Measurements from ENCODE around the gene PRAMEF33. TPM values are rescaled to one million over a fixed set of nuclear protein-coding genes. Genes with fewer than 3 reads are reported as not detected.
A peak's percentile ranks its signal among the peaks of the same experiment; 100 is the strongest.
"Not testable (repeated sequence)": the region's sequence is repeated elsewhere in the genome, so short reads cannot be mapped to it uniquely, and the experiment has no call there.

The PRAMEF33 gene
- total RNA-seq, 2 experiments from 2014 or later, result not detected

- H3K27me3 Mint-ChIP-seq; intact Hi-C loops (cut with DNase I, micrococcal nuclease); H3K36me3 Mint-ChIP-seq (ENCODE audit: low read depth); H3K36me3 ChIP-seq (ENCODE audit: insufficient read depth, low read length); H3K9me3 ChIP-seq (ENCODE audit: control insufficient read depth in 1 of 2, insufficient read depth in 1 of 2, low read length in 2 of 2); H3K4me1 ChIP-seq (ENCODE audit: insufficient read depth, low read length); H3K9me3 Mint-ChIP-seq; H3K4me1 Mint-ChIP-seq (ENCODE audit: low read depth); H3K27me3 ChIP-seq (ENCODE audit: control insufficient read depth in 1 of 2, insufficient read depth in 2 of 2, low read length in 2 of 2); H3K4me3 Mint-ChIP-seq; H3K4me3 ChIP-seq (ENCODE audit: low read length); H3K27ac ChIP-seq (ENCODE audit: low read depth in 1 of 2, low read length in 2 of 2); CTCF ChIA-PET; DNase-seq; ATAC-seq (ENCODE audit: poor library complexity); POLR2A ChIA-PET; H3K27ac Mint-ChIP-seq: not testable (repeated sequence)
Observed at GRCh38 chr1:13354475-13354874, 51.1 kb downstream of the PRAMEF33 start.

DNA sequence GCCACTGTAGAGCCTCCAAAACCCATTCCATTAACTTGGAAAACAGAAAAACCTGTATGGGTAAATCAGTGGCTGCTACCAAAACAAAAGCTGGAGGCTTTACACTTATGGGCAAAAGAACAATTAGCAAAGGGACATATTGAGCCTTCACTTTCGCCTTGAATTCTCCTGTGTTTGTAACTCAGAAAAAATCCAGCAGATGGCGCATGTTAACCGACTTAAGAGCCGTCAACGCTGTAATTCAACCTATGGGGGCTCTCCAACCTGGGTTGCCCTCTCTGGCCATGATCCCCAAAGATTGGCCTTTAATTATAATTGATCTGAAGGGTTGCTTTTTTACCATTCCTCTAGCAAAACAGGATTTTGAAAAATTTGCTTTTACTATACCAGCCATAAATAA is 53.4 kb downstream of the PRAMEF33 start:
- H3K27ac Mint-ChIP-seq; H3K27me3 Mint-ChIP-seq; H3K36me3 ChIP-seq (ENCODE audit: insufficient read depth, low read length); H3K4me3 Mint-ChIP-seq; POLR2A ChIA-PET; H3K27ac ChIP-seq (ENCODE audit: low read depth in 1 of 2, low read length in 2 of 2); H3K9me3 ChIP-seq (ENCODE audit: control insufficient read depth in 1 of 2, insufficient read depth in 1 of 2, low read length in 2 of 2); H3K4me1 Mint-ChIP-seq (ENCODE audit: low read depth); H3K27me3 ChIP-seq (ENCODE audit: control insufficient read depth in 1 of 2, insufficient read depth in 2 of 2, low read length in 2 of 2); CTCF ChIA-PET; ATAC-seq (ENCODE audit: poor library complexity); H3K4me3 ChIP-seq (ENCODE audit: low read length); H3K9me3 Mint-ChIP-seq; H3K4me1 ChIP-seq (ENCODE audit: insufficient read depth, low read length); H3K36me3 Mint-ChIP-seq (ENCODE audit: low read depth): not testable (repeated sequence)
- TF ChIP-seq, protein P1, sequence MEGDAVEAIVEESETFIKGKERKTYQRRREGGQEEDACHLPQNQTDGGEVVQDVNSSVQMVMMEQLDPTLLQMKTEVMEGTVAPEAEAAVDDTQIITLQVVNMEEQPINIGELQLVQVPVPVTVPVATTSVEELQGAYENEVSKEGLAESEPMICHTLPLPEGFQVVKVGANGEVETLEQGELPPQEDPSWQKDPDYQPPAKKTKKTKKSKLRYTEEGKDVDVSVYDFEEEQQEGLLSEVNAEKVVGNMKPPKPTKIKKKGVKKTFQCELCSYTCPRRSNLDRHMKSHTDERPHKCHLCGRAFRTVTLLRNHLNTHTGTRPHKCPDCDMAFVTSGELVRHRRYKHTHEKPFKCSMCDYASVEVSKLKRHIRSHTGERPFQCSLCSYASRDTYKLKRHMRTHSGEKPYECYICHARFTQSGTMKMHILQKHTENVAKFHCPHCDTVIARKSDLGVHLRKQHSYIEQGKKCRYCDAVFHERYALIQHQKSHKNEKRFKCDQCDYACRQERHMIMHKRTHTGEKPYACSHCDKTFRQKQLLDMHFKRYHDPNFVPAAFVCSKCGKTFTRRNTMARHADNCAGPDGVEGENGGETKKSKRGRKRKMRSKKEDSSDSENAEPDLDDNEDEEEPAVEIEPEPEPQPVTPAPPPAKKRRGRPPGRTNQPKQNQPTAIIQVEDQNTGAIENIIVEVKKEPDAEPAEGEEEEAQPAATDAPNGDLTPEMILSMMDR (IDR thresholded peaks at IDR 0.05), result peak; percentile 41
- intact Hi-C loops (cut with DNase I, micrococcal nuclease), result loop anchor here in 1 of 2 experiments (5.0 kb wide), 1 partner anchor 606 kb away; no protein-coding TSS in a partner anchor
- DNase-seq, result peak in 4 of 14 experiments; percentile 25 to 56 (median 44)

Other genes with a start within 250 kb of the PRAMEF33 start
- gene PRAMEF27, start 247.0 kb upstream of the PRAMEF33 start, total RNA-seq, result not detected
- not detected for gene HNRNPCL3, start 242.8 kb upstream of the PRAMEF33 start, total RNA-seq
- gene PRAMEF25, start 232.8 kb upstream of the PRAMEF33 start, total RNA-seq, result not detected
- not detected for gene HNRNPCL2, start 186.7 kb upstream of the PRAMEF33 start, total RNA-seq
- not detected for gene PRAMEF26, start 147.5 kb upstream of the PRAMEF33 start, total RNA-seq
- not detected for gene HNRNPCL4, start 137.9 kb upstream of the PRAMEF33 start, total RNA-seq
- not detected for gene PRAMEF9, start 131.7 kb upstream of the PRAMEF33 start, total RNA-seq
- not detected for gene PRAMEF13, start 102.1 kb upstream of the PRAMEF33 start, total RNA-seq
- gene PRAMEF18, start 77.4 kb upstream of the PRAMEF33 start, total RNA-seq, result not detected
- gene PRAMEF5, start 49.3 kb upstream of the PRAMEF33 start, total RNA-seq, result not detected
- not detected for gene PRAMEF8, start 18.4 kb upstream of the PRAMEF33 start, total RNA-seq
- not detected for gene PRAMEF15, start 12.0 kb downstream of the PRAMEF33 start, total RNA-seq
- gene PRAMEF14, start 43.6 kb downstream of the PRAMEF33 start, total RNA-seq, result not detected
- not detected for gene PRAMEF19, start 68.4 kb downstream of the PRAMEF33 start, total RNA-seq
- not detected for gene PRAMEF17, start 86.1 kb downstream of the PRAMEF33 start, total RNA-seq
- gene PRAMEF20, start 106.9 kb downstream of the PRAMEF33 start, total RNA-seq, result not detected
- gene LRRC38, start 210.5 kb downstream of the PRAMEF33 start, total RNA-seq, result not detected

Measured in CD4-positive, alpha-beta T cell (primary cell).